Parathyroid adenoma (tissue), 2 donors: ENCODE results near the gene CSRP1.
A peak's percentile ranks its signal among the peaks of the same experiment; 100 is the strongest.

ENCODE experiments used
- H2AFZ ChIP-seq: fragments of 300-600 bp; sonication (generic); one replicate; pipeline ENCODE4 v1.7.0; 2017; ENCODE audit warnings: antibody characterized with exemption, mild to moderate bottlenecking
- H3K27ac ChIP-seq: fragments of 300-600 bp; sonication (generic); one replicate; pipeline ENCODE4 v1.7.0; 2017
- H3K27me3 ChIP-seq: fragments of 300-600 bp; sonication (generic); one replicate; pipeline ENCODE4 v1.7.0; 2017; ENCODE audit warnings: low read length; ENCODE audit not compliant: control insufficient read depth, insufficient read depth
- H3K36me3 ChIP-seq: fragments of 300-600 bp; sonication (generic); one replicate; pipeline ENCODE4 v1.7.0; 2017; ENCODE audit warnings: low read length; ENCODE audit not compliant: control insufficient read depth, insufficient read depth
- H3K4me1 ChIP-seq: fragments of 300-600 bp; sonication (generic); one replicate; pipeline ENCODE4 v1.7.0; 2017; ENCODE audit warnings: control low read depth
- H3K4me2 ChIP-seq: fragments of 300-600 bp; sonication (generic); one replicate; pipeline ENCODE4 v1.7.0; 2017; ENCODE audit warnings: low read length
- H3K4me3 ChIP-seq: fragments of 300-600 bp; sonication (generic); one replicate; pipeline ENCODE4 v1.7.0; 2017; ENCODE audit warnings: low read depth, low read length
- H3K79me2 ChIP-seq: fragments of 300-600 bp; sonication (generic); one replicate; pipeline ENCODE4 v1.7.0; 2017; ENCODE audit warnings: control low read depth
- H3K9ac ChIP-seq: fragments of 300-600 bp; sonication (generic); one replicate; pipeline ENCODE4 v1.7.0; 2017; ENCODE audit warnings: mild to moderate bottlenecking
- H3K9me3 ChIP-seq: fragments of 300-600 bp; sonication (generic); one replicate; pipeline ENCODE4 v1.7.0; 2017; ENCODE audit warnings: low read length; ENCODE audit not compliant: control insufficient read depth
- TF ChIP-seq, protein P1 (sequence below): fragments of 300-600 bp; sonication (generic); IDR thresholded peaks from one replicate; pipeline ENCODE4 v1.7.0; 2017; ENCODE audit warnings: antibody characterized with exemption, mild to moderate bottlenecking
- donor health status: primary hyperparathyroidism.

The CSRP1 gene

DNA sequence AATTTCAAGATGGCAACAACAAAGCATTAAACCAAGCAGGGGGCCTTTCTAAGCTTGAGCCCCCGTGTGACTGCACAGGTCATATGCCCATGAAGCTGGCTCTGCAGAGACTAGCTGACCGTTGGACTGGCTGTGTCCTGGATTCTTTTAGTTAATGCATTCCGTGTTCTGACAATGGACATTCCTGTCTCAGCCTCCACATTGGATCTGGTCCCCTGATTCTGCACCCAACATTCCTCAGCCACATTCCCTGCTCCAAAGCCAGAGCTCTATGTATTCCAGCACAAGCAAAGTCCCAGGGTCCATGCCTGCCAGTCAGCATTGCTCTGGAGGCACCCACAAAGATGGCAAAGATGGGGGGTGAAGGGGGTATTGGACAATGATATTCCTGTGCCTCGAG lies 26.9 kb upstream of the CSRP1 start:
- Histone ChIP-seq H3K27ac (no peak overlapping the region), H3K9ac (no peak overlapping the region), H3K79me2 (no peaks in the 10 kb centered on the region), H3K36me3 (no peaks in the 10 kb centered on the region), H3K4me3 (no peak overlapping the region), H3K27me3 (no peaks in the 10 kb centered on the region), H3K4me1 (peaks cover 2% of the 10 kb centered on the region), H3K9me3 (no peaks in the 10 kb centered on the region), H2AFZ (no peak overlapping the region), H3K4me2 (no peak overlapping the region)
- TF ChIP-seq, protein P1, sequence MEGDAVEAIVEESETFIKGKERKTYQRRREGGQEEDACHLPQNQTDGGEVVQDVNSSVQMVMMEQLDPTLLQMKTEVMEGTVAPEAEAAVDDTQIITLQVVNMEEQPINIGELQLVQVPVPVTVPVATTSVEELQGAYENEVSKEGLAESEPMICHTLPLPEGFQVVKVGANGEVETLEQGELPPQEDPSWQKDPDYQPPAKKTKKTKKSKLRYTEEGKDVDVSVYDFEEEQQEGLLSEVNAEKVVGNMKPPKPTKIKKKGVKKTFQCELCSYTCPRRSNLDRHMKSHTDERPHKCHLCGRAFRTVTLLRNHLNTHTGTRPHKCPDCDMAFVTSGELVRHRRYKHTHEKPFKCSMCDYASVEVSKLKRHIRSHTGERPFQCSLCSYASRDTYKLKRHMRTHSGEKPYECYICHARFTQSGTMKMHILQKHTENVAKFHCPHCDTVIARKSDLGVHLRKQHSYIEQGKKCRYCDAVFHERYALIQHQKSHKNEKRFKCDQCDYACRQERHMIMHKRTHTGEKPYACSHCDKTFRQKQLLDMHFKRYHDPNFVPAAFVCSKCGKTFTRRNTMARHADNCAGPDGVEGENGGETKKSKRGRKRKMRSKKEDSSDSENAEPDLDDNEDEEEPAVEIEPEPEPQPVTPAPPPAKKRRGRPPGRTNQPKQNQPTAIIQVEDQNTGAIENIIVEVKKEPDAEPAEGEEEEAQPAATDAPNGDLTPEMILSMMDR, result no peak

- Histone ChIP-seq H3K36me3 (no peaks in the 10 kb centered on the region), H3K9me3 (no peaks in the 10 kb centered on the region), H3K27me3 (no peaks in the 10 kb centered on the region), H3K27ac (no peak overlapping the region), H3K4me1 (no peaks in the 10 kb centered on the region), H3K4me3 (no peak overlapping the region), H3K9ac (no peak overlapping the region), H3K4me2 (no peak overlapping the region), H3K79me2 (no peaks in the 10 kb centered on the region), H2AFZ (no peak overlapping the region)
- TF ChIP-seq, protein P1, result no peak
Observed at GRCh38 chr1:201531551-201532425, 24.9 kb upstream of the CSRP1 start.

GRCh38 chr1:201530741-201531531 lies 24.0 kb upstream of the CSRP1 start:
- H3K4me2 ChIP-seq, result no peak overlapping the region
- no peak overlapping the region for H3K27ac ChIP-seq
- no peaks in the 10 kb centered on the region for H3K27me3 ChIP-seq
- no peak overlapping the region for H3K9ac ChIP-seq
- no peaks in the 10 kb centered on the region for H3K79me2 ChIP-seq
- no peaks in the 10 kb centered on the region for H3K9me3 ChIP-seq
- H3K4me1 ChIP-seq, result no peaks in the 10 kb centered on the region
- TF ChIP-seq, protein P1, result peak; percentile 64
- H2AFZ ChIP-seq, result no peak overlapping the region
- H3K4me3 ChIP-seq, result no peak overlapping the region
- no peaks in the 10 kb centered on the region for H3K36me3 ChIP-seq

- H3K27ac ChIP-seq, result no peak overlapping the region
- no peaks in the 10 kb centered on the region for H3K36me3 ChIP-seq
- TF ChIP-seq, protein P1, result no peak
Observed at GRCh38 chr1:201528631-201529252, 21.8 kb upstream of the CSRP1 start.

More at GRCh38 chr1:201528631-201529252, 21.8 kb upstream of the CSRP1 start:
- Histone ChIP-seq H3K4me1 (no peaks in the 10 kb centered on the region), H3K4me2 (no peak overlapping the region), H3K9me3 (no peaks in the 10 kb centered on the region), H3K27me3 (no peaks in the 10 kb centered on the region), H3K4me3 (no peak overlapping the region), H3K79me2 (no peaks in the 10 kb centered on the region), H2AFZ (no peak overlapping the region), H3K9ac (no peak overlapping the region)
